SK-N-SH (cell line): ENCODE results near the gene RMDN3. TPM values are rescaled to one million over a fixed set of nuclear protein-coding genes. Genes with fewer than 3 reads are reported as not detected.
A peak's percentile ranks its signal among the peaks of the same experiment; 100 is the strongest.

Experiments used
- CTCF ChIA-PET: fragments of 300-600, 350-600 bp; formaldehyde crosslinking; extraction: SDS; loops from one replicate; lab custom pipeline; 2021; lab: Yijun Ruan, JAX
- POLR2A ChIA-PET: fragments of 350-600 bp; sonication (Branson Sonifier 250); formaldehyde crosslinking; extraction: SDS; loops from one replicate; lab custom pipeline; 2020; ENCODE audit warnings: antibody characterized with exemption, inconsistent platforms; lab: Yijun Ruan, JAX
- DNase-seq: peaks from one replicate; pipeline ENCODE4 v3.0.0; 2012
- H2AFZ ChIP-seq: fragments of 200-600 bp; sonication (generic); 2 replicates; pipeline ENCODE4 v1.8.1; 2016; ENCODE audit warnings: antibody characterized with exemption, mild to moderate bottlenecking, low read depth
- H3F3A ChIP-seq: fragments of 200-600 bp; sonication (generic); replicated peaks from 2 replicates; pipeline ENCODE3; 2016; ENCODE audit warnings: antibody characterized with exemption, mild to moderate bottlenecking; ENCODE audit not compliant: insufficient read depth
- H3K27ac ChIP-seq, 2 experiments: fragments of 200-500 bp in 1 of 2; fragments of 200-600 bp in 1 of 2; sonication (Bioruptor generic) in 1 of 2; sonication (generic), shearing (Covaris generic) in 1 of 2; 2 replicates each; pipeline versions ENCODE4 v1.5.1 to v1.6.1; 2014 to 2016; ENCODE audit warnings: low read depth in 2 of 2, inconsistent platforms in 1 of 2, low read length in 1 of 2, mild to moderate bottlenecking in 1 of 2, mixed read lengths in 1 of 2
- H3K27me3 ChIP-seq: fragments of 200-600 bp; sonication (generic), shearing (Covaris generic); 2 replicates; pipeline ENCODE4 v1.6.1; 2016; ENCODE audit warnings: mixed run types; ENCODE audit not compliant: insufficient read depth
- H3K36me3 ChIP-seq, 2 experiments: fragments of 200-500 bp in 1 of 2; fragments of 200-600 bp in 1 of 2; sonication (Bioruptor generic) in 1 of 2; sonication (generic) in 1 of 2; replicated peaks in 1 of 2; 2 replicates each; pipeline versions ENCODE3 to v1.5.1; 2014 to 2016; ENCODE audit warnings: low read length in 1 of 2, mild to moderate bottlenecking in 1 of 2; ENCODE audit not compliant: insufficient read depth in 2 of 2, control insufficient read depth in 1 of 2
- H3K4me1 ChIP-seq, 2 experiments: fragments of 200-500 bp in 1 of 2; fragments of 200-600 bp in 1 of 2; sonication (Bioruptor generic) in 1 of 2; sonication (generic), shearing (Covaris generic) in 1 of 2; 2 replicates each; pipeline versions ENCODE4 v1.5.1 to v1.6.1; 2014 to 2016; ENCODE audit warnings: low read depth in 1 of 2, low read length in 1 of 2, mixed run types in 1 of 2; ENCODE audit not compliant: insufficient read depth in 2 of 2, control insufficient read depth in 1 of 2
- H3K4me2 ChIP-seq: fragments of 200-600 bp; sonication (generic), shearing (Covaris generic); 2 replicates; pipeline ENCODE4 v1.6.1; 2017; ENCODE audit warnings: mixed run types
- H3K4me3 ChIP-seq, 2 experiments: fragments of 200-500 bp in 1 of 2; fragments of 200-600 bp in 1 of 2; sonication (Bioruptor generic) in 1 of 2; sonication (generic), shearing (Covaris generic) in 1 of 2; 2 replicates each; pipeline versions ENCODE4 v1.5.1 to v1.8.1; 2014 to 2016; ENCODE audit warnings: low read depth in 2 of 2, inconsistent platforms in 1 of 2, low read length in 1 of 2, mild to moderate bottlenecking in 1 of 2, mixed read lengths in 1 of 2, moderate library complexity in 1 of 2
- H3K79me2 ChIP-seq: fragments of 200-600 bp; sonication (generic); 2 replicates; pipeline ENCODE4 v1.8.1; 2017; ENCODE audit warnings: mild to moderate bottlenecking; ENCODE audit not compliant: insufficient read depth
- H3K9ac ChIP-seq: fragments of 200-600 bp; sonication (generic); 2 replicates; pipeline ENCODE4 v1.6.1; 2017; ENCODE audit warnings: mixed run types
- H3K9me2 ChIP-seq: fragments of 200-600 bp; sonication (generic); 2 replicates; pipeline ENCODE4 v1.6.1; 2017; ENCODE audit warnings: mixed run types
- H3K9me3 ChIP-seq: fragments of 200-600 bp; sonication (generic); 2 replicates; pipeline ENCODE4 v1.6.1; 2017; ENCODE audit warnings: mixed run types, mild to moderate bottlenecking, moderate library complexity
- H4K20me1 ChIP-seq: fragments of 200-600 bp; sonication (generic); 2 replicates; pipeline ENCODE4 v1.6.1; 2017; ENCODE audit warnings: mild to moderate bottlenecking, mixed run types; ENCODE audit not compliant: insufficient read depth
- CTCF ChIP-seq: fragments of 200-600 bp; sonication (generic); IDR thresholded peaks from 2 replicates; pipeline ENCODE4 v1.6.1; 2017; ENCODE audit warnings: antibody characterized with exemption, mild to moderate bottlenecking, moderate library complexity
- EP300 ChIP-seq, 2 experiments: IDR thresholded peaks; 2 replicates each; pipeline versions ENCODE4 v1.4.0 to v1.6.1; 2012; ENCODE audit warnings: borderline replicate concordance in 1 of 2, low read depth in 1 of 2, low read length in 1 of 2
- FOXM1 ChIP-seq: IDR thresholded peaks from 2 replicates; pipeline ENCODE4 v1.4.0; 2012; ENCODE audit warnings: low read depth, mild to moderate bottlenecking
- GATA2 ChIP-seq: sonication (generic); formaldehyde crosslinking; IDR thresholded peaks from 2 replicates; pipeline ENCODE4 v1.5.0; 2020; ENCODE audit warnings: mild to moderate bottlenecking, missing genetic modification reagents
- MAX ChIP-seq: IDR thresholded peaks from 2 replicates; pipeline ENCODE4 v1.4.0; 2012; ENCODE audit warnings: low read depth
- NFIC ChIP-seq: IDR thresholded peaks from 2 replicates; pipeline ENCODE4 v1.4.0; 2012; ENCODE audit warnings: borderline replicate concordance
- PBX3 ChIP-seq: IDR thresholded peaks from 2 replicates; pipeline ENCODE4; 2012
- RFX5 ChIP-seq: IDR thresholded peaks from 2 replicates; pipeline ENCODE4 v1.6.1; 2012; ENCODE audit warnings: mild to moderate bottlenecking, improper control_type of control experiment, low read length
- SIN3A ChIP-seq: IDR thresholded peaks from 2 replicates; pipeline ENCODE4 v1.6.1; 2012; ENCODE audit warnings: low read depth, mild to moderate bottlenecking, low read length, moderate library complexity, borderline replicate concordance
- TCF12 ChIP-seq: IDR thresholded peaks from 2 replicates; pipeline ENCODE4 v1.4.0; 2012
- USF1 ChIP-seq: IDR thresholded peaks from 2 replicates; pipeline ENCODE4 v1.4.0; 2012; ENCODE audit warnings: low read depth, borderline replicate concordance
- YY1 ChIP-seq: IDR thresholded peaks from 2 replicates; pipeline ENCODE4 v1.4.0; 2012; ENCODE audit warnings: low read depth, mild to moderate bottlenecking
- WGBS: methylation state at CpG from one replicate; pipeline ENCODE4 v1.1.6; 2017; ENCODE audit warnings: low lambda C conversion rate; 5-methylcytosine and 5-hydroxymethylcytosine counted together
- polyA plus RNA-seq, 3 experiments: library from polyadenylated mRNA; depleted of rRNA; stranded (reverse); fragments of >200 nt; gene quantifications; 2 replicates each; pipeline ENCODE4 v1.2.3, GENCODE V29; 2012

RMDN3 gene
- polyA plus RNA-seq, 1 of the 3 experiments (the other 2 are of a cell fraction): 33.0 TPM

GRCh38 chr15:40754574-40754882 is 526 bp downstream of the RMDN3 start:
- peaks cover 7 to 19% of the 10 kb centered on the region in 2 experiments for H3K36me3 ChIP-seq
- WGBS: 2% methylated on average over 18 of the region's 22 CpGs
- CTCF ChIA-PET: interaction anchor here (20.8 kb wide), 1 partner anchor 23 kb away, joined by 555 read pairs; the partner anchor contains the start of genes C15orf62 and GCHFR
- peaks cover 0 to 20% of the 10 kb centered on the region in 2 experiments; a peak in 2 of 4 replicates for H3K4me1 ChIP-seq
- H3K27ac ChIP-seq: peak overlapping the region in 1 of 2 experiments; percentile 11; a peak in 2 of 4 replicates
- peaks cover 37% of the 10 kb centered on the region for H3K79me2 ChIP-seq
- H3K4me3 ChIP-seq: peak overlapping the region; percentile 57 to 82
- peak overlapping the region; percentile 89; the same call in 1 of the 2 replicates for H2AFZ ChIP-seq
- no peaks in the 10 kb centered on the region for H4K20me1 ChIP-seq
- H3K4me2 ChIP-seq: peak overlapping the region; percentile 84
- TF ChIP-seq SIN3A (peak; percentile 31; the same call in 1 of the 2 replicates), YY1 (no peak)
- DNase-seq: peak; percentile 41
- H3K27me3 ChIP-seq: no peaks in the 10 kb centered on the region
- H3K9me2 ChIP-seq: no peaks in the 10 kb centered on the region
- H3K9ac ChIP-seq: peak overlapping the region; percentile 75
- peaks cover 4% of the 10 kb centered on the region for H3F3A ChIP-seq
- POLR2A ChIA-PET: no interaction called here
- no peaks in the 10 kb centered on the region for H3K9me3 ChIP-seq

- H3K4me1 ChIP-seq: peaks cover 0 to 20% of the 10 kb centered on the region in 2 experiments; a peak in 2 of 4 replicates
- peaks cover 14 to 19% of the 10 kb centered on the region in 2 experiments for H3K36me3 ChIP-seq
- no peak overlapping the region for H2AFZ ChIP-seq
- H3K4me2 ChIP-seq: no peak overlapping the region
- TF ChIP-seq MAX: no peak
- TF ChIP-seq NFIC: no peak
- no peak for TF ChIP-seq TCF12
- no peak for TF ChIP-seq USF1
- no peak for TF ChIP-seq PBX3
- no peak for TF ChIP-seq FOXM1
- no peak for TF ChIP-seq GATA2 (CRISPR knock-in tag)
- TF ChIP-seq EP300 (IDR thresholded peaks at IDR 0.05; ENCODE audit: borderline replicate concordance in 1 of 2, low read depth in 1 of 2, low read length in 1 of 2): no peak
- TF ChIP-seq SIN3A: no peak
- TF ChIP-seq CTCF: no peak
- no peak for TF ChIP-seq RFX5
- no peak for DNase-seq
- ChIA-PET POLR2A (interaction anchor here (0.6 kb wide), 1 partner anchor 203 kb away, joined by 4 read pairs; no protein-coding TSS in a partner anchor), CTCF (interaction anchor here (0.8 to 20.8 kb wide), 2 partner anchors 22 to 26 kb away, joined by 3 to 555 read pairs; partner anchors contain the start of genes C15orf62 and GCHFR)
- no peak overlapping the region for H3K27ac ChIP-seq
- H3K9ac ChIP-seq: no peak overlapping the region
- no peaks in the 10 kb centered on the region for H3K27me3 ChIP-seq
- WGBS: 93% methylated on average over 12 of the region's 12 CpGs
- peaks cover 37% of the 10 kb centered on the region for H3K79me2 ChIP-seq
- no peak overlapping the region for H3K4me3 ChIP-seq
- no peaks in the 10 kb centered on the region for H3K9me2 ChIP-seq
- no peaks in the 10 kb centered on the region for H3K9me3 ChIP-seq
- H4K20me1 ChIP-seq: no peaks in the 10 kb centered on the region
- H3F3A ChIP-seq: peaks cover 5% of the 10 kb centered on the region
Observed at GRCh38 chr15:40751745-40752144, 3.3 kb downstream of the RMDN3 start.
